GM18517 (cell line): ENCODE results near the gene LILRA5.
"Not testable (repeated sequence)": the region's sequence is repeated elsewhere in the genome, so short reads cannot be mapped to it uniquely, and the experiment has no call there.

Experiments
- ATAC-seq: cut with Tn5 transposase; IDR thresholded peaks from one replicate; pipeline ENCODE4 v1.9.1; 2021; ENCODE audit warnings: mild to moderate bottlenecking, moderate library complexity; ENCODE audit not compliant: unreplicated experiment

The LILRA5 gene

DNA sequence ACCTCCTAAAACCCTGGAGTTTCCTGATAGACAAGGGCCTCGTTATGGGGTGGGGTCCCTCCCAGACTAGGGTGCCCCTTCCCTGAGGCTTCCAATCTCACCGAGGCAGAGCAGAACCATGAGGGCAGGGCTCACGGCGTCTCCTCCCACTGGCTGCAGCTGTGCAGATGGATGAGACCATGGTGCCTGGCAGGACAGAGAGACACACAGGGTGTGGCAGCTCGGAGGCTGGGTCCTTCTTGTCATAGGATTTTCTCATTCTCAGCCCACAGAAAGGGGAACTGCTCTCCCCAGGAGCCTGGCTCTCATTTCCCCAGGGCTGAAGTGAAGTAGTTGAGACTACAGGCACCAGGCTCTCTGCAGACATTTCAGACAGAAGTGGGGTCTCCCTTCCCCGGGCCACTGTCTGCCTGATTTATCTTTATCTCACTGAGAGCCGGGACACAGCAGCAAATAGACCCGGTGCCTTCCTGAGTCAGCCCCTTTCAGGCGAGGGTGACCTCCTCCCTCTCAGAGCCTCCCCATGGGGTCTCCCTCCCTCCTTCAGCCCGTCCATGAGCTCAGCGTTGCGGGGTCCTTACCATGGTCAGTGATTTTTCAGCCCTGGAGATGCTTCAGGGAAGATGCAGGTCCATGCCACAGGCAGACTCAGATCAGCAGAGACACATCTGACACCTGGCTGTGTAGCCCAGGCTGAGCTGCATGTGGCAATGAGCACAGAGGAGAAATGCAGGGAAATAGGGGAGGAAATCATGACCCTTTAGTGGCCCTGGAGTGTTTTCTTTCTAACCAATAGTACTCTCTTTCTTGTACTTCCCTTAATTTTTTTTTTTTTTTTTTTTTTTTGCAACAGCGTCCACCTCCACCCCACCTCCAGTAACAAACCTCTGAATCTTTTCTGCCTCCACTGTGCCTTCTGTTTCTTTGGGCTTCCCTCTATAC is at the start of gene LILRA5:
Gene LILRA5 (minus strand): TSS at position 731 of the 942 bp plus-strand sequence. CDS start 147 bp downstream, at position 584.
- no peak for ATAC-seq

DNA sequence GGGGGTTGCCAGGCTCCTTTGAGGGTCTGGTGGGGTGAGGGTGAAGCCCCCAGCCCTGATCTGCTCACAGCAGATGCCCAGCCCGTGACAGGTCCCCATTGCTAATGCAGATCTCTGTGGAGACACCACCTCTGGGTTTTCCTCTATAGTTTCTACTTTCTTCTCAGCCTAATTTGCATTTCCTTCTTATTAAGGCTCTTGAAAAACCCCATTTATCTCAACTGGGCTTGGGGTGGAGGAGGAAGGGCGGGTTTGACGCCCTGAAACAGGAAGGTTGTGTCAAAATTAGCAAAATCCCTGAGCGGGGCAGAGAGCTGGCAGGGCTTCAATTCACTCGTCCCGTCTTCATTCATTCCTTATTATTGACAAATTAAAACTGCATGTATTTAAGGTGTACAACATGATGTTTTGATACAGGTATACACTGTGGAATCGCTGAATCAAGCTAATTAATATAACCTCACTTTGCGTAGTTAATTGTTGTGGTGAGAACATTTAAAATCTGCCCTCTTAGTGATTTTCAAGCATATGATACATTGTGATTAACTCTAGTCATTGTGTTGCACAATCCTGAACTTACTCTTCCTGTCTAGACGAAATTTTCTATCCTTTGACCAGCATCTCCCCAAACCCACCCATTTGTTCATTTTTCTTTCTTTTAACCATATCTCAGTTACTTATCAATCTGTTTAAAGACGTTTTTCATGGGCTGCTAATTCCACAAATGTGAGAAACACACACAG is 48.9 kb upstream of the LILRA5 start:
- not testable (repeated sequence) for ATAC-seq

DNA sequence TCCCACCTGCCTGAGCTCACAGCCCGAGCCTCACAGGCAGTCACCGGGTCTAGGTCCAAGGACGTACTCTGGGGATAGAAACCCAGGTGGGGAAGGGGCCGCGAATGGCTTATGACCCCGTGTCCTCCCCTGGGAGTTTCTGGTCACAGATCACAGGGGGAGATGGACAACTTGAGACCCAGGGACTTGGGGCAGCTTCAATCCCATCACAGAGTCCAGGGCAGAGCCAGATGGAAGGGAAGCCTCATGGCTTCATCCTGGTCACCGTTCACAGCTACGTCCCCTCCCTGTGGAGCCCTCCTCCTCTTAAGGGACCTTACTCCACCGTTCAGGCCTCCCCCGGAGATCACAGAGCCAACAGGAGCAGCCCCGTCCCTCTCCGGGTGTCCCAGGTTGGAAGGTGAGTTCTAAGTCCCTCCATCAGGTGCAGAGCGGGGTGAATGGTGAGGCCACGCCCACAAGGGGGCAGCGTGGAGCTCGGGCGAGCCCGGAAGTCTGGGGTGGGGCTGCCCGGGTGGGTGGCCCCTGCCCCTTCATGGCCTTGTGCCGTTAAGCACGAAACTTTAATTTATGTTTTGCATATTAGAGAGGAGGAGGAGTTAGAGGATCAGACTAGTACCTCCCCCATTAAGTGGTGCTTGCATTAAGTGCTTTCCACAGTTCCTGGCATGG is 46.3 kb upstream of the LILRA5 start:
- ATAC-seq: not testable (repeated sequence)

DNA sequence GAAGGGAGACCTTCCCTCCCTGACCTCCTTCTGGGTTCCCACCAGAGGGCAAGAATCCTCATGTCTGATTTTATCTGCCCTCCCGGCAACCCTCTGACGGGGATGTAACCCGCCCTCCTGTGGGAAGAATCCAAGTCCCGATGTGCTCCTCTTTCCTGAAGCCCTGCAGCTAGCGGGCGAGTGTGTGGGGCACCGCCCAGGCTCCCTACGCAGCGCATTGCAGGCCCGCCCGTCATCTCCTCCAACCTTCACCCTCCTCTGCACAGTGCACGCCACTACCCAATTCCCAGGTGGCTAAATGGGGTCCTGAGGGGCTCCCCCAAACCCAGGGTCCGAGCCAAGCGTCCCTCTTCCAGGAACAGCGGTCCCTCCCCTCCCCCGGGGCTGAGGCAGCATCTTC is 44.4 kb upstream of the LILRA5 start:
- ATAC-seq: no peak

DNA sequence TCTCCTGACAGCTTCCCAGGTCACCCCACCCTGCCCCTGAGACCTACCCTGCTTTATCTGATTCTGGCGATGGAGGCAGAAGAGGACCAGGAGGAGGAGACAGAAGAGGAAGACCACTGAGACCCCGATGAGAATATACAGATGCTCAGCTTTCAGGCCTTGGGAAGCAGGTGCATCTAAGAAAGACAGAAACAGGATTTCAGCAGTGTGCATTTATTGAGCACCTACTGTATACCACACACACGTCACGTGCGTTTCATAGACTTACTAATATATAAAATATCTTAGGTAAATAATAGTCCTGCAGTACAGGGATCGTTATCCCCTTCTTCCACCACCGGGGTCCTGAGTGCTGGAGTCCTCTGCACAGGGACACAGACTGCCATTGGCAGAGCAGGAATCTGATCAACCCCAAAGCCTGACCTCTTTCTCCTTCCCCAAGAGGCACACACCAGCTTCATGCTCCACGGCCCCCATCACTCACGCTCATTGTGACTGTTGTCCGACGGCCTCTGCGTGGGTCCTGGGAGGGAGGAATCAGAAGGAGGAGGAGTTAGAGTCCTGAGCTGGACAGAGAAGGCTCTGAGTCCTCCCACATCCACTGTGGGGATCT is 43.6 kb upstream of the LILRA5 start:
- ATAC-seq: no peak

DNA sequence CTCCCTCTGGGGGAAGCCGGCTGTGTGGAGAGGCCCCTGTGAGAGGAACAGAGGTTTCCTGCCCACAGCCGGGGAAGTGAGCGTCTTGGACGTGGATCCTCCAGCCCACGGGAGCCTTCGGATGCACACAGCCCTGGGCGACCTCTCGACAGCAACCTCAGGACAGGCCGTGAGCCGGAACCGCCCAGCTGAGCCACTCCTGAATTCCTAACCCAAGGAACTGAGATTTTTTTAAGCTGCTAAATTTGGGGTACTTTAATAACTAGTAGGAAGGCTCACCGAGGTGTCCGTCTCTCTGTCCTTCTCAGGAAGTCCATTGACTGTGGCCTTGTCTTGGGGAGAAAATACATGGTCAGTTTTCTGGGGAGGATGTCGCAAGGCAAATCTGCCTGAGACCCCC is 42.7 kb upstream of the LILRA5 start:
- no peak for ATAC-seq

DNA sequence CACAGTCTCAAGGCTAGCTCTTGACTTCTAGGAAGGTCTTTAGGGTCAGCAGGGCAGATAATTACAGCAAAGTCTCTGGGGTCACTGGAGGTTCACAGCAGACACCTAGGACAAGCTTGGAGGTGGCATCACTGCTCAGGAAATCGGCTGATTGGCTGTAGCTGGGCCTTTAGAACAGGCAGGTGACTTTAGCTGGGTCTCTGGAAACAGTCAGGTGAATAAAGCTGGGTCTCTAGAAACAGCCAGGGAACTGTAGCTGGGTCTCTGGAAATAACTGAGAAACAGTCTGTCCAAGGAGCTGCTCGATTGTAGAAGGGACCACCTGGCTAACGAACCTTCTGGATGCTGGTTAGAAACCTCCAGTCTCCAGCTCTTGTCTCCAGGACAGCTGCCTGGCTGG is 41.8 kb upstream of the LILRA5 start:
- ATAC-seq: no peak

DNA sequence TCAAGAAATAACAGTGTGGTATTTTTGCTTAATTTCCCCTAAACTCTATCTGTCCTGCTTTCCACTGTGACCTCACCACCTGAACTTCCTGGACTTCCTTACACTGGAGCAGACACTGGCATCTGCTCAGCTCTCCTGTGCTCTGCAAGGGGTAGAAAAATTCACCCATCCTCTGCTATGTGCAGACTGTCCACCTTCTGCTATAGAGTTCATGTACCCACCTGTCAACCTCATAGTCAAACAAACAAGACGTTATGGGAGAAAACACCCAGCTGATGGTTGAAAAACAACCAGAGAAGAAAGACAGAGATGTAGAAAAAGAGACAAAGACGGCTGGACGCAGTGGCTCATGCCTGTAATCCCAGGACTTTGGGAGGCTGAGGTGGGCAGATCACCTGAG is 39.6 kb upstream of the LILRA5 start:
- no peak for ATAC-seq

DNA sequence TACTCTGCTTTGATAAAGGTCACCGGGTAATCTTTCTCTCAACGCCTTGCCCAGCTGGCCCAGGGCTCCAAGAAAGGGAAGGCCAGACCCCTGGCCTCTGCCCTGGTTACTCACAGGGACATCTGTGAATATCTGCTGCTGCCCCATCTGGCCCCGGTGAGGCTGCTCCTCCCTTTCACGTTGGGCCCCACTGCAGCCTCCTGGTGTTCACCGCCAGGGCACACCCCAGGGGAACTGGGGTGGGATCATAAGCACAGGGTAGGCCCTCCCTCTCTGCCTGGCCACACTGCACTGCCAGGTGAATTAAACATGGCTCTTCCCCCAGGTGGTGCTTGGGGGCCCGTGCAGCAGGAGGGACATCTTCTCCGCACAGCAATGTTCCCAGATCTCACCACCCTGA is 39.1 kb upstream of the LILRA5 start:
- ATAC-seq: no peak

DNA sequence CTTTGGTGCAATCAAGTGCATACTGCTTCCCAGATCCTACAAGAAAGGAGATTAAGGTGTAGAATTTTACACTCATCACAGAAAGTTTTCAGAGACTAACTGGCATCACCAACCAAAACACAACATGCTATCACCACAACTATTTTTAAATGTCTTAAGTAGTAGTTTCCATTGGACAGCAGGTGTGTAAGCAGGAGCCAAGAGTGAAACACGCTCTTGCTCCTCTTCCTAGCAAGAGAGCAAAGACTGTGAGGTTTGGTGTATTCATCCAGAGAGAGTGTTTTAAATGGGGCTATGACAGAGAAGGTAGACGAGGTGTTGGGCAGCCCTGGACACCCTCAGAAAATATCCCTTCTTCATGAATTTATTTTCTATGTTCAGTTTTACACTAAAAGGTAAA is 38.5 kb upstream of the LILRA5 start:
- no peak for ATAC-seq

DNA sequence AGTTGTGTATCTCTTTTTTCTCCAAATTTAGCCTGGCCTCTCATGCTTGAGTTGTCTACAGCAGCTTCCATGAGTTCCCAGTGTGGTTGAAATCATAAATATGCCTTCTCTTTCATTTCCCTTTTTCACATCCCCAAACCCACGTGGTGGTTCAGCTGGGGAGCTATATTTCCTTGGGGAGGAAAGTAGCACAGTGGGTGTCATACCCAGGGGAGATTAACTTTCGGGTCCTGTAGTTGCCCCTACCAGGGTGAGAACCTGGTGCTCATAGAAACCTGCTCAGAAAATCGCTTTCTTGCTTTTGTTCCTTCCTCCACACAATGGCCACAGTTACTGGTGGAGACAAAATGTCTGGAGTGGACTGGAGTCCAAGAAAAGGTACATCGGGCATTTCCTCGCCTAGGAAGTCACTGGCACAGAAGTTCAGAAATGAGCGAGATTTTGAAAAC is 33.0 kb upstream of the LILRA5 start:
- no peak for ATAC-seq

DNA sequence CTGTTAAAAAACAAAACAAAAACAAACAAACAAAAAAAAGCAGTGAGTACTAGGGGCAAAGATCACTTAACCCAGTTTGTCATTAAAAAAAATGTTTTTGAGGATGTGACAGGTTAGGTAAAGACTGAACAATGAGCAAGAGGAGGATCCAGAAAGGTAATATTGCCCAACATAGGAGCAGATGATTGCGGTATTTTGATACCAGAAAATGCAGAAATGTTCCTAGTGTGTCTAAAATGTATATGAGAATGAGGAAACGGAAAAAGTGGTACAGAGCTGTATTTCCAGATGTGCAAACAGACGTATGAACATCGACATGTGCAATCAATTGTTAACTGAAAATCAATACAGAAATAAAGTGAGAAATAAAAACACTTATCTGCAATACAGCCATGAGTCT is 30.9 kb upstream of the LILRA5 start:
- ATAC-seq: no peak

DNA sequence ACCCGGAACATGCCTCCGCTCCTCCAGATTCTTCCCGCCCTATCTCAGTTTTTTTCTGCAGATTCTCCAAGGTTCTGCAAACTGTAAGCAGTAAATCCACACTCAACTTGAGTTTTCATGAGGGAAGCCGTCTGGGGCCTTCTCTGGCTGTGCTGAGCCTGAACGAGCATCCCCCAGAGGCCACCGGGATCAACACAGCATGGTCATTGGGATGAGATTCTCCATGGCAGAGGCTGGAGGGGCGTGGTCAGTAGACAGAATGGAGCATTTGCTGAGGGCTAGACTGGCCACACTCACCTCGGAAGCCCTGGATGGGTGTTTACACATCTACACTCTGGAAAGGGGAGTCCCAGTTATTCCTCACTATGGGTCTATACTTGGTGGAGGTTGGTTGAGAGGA is 28.3 kb upstream of the LILRA5 start:
- no peak for ATAC-seq

DNA sequence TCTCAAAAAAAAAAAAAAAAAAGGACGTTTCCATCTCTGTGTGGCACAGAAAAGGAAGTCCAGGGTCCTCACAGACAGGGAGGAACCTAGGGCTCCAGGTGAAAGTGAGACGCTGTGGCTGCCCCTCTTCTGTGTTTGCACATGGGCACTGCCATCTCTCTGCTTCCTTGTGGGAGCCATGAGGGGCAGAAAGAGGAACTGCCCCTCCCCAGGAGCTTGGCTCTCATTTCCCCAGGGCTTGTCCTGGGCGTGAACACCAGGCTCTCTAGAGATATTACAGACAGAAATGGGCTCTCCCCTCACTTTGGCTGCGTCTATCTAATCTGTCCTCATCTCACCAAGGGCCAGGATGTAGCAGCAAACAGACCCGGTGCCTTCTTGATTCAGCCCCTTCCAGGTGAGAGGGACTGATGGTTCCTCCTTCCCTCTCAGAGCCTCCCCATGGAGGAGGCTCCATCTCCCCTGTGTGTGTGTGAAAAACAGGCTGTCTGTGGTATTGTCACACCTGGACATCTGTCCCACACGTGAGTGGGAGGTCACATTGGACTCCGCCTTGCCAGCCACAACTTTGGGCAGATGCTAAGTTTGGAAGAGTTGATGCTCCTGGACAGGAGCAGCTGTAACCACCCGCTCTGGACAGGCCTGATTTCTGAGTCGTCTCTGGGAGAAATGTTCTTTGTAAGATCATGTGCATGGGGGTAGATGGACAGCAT is 26.8 kb upstream of the LILRA5 start:
- ATAC-seq: no peak

DNA sequence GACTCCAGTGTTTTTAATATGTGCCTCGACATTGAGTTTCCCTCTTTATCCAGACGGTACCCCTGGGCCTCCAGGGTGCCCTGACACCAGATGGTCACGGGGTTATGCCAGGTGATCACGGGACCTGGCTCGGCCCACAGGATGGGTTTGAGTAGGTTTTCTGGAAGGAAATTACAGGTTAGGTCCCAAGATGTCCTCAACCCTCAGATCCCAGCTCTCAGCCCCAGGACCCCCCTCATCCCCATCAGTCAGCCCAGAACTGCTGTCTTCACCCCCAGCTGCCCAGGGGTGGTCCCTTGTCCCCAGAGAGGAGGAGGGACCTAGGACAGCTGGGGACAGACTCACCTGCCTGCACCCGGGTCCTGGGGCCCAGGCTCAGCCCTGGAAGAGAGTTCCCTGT is 25.6 kb upstream of the LILRA5 start:
- ATAC-seq: no peak

DNA sequence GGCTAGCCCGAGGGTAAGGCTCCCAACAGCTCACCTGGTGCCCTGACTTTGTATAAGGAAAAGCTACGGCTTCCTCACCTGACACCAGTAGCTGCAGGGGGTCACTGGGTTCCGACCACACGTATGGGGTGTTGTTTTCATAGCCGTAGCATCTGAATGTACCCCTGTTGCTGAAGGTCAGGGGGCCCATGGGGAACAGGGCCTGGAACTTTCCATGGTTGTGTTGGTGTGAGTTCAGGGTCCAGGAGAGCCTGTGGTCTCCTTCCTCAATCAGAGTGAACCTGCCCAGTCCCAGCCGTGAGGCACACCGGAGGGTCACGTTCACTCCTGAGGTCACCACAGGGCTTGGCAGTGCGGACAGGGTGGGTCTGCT is 24.9 kb upstream of the LILRA5 start:
- ATAC-seq: no peak

DNA sequence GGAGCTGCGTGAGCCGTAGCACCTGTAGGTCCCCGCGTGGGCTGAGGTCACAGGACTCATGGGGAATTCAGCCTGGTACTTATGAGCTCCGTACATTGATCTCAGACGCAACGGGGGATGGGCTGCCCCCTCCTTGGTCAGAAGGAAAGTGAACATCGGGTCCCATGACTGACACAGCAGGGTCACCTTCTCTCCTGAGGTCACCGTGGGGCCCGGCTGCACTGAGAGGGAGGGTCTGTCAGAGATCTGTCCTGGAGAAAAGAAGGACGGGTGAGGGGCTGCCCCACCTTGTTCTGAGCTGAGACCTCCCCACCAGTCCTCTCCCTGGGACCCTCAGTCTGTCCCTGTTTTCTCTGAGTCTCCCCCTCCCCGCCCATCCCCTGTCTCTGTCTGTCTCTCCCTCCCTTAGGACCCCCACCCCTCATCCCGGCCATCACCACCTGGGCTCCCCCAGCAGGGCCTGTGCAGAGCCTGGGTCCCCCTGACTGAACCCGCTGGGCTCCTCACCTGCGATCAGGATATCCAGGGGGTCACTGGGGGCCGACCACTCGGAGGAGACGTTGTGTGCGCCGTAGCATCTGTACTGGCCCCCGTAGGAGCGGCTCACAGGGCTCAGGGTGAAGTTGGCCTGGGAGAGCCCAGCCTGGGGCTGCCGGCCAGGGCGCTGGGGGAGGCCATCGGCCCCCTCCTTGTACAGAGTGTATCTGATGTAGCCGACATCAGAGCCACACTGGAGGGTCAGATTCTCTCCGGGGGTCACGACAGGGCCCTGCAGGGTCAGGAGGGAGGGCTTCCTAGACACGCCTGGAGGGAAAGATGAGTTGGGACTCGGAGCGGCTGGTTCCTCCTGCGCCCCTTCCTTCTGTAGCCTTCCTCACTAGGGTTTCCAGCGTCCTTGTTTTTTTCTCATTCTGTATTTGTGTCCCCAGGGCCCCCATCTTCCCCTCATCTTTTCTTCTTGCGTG is 24.2 kb upstream of the LILRA5 start:
- ATAC-seq: no peak

DNA sequence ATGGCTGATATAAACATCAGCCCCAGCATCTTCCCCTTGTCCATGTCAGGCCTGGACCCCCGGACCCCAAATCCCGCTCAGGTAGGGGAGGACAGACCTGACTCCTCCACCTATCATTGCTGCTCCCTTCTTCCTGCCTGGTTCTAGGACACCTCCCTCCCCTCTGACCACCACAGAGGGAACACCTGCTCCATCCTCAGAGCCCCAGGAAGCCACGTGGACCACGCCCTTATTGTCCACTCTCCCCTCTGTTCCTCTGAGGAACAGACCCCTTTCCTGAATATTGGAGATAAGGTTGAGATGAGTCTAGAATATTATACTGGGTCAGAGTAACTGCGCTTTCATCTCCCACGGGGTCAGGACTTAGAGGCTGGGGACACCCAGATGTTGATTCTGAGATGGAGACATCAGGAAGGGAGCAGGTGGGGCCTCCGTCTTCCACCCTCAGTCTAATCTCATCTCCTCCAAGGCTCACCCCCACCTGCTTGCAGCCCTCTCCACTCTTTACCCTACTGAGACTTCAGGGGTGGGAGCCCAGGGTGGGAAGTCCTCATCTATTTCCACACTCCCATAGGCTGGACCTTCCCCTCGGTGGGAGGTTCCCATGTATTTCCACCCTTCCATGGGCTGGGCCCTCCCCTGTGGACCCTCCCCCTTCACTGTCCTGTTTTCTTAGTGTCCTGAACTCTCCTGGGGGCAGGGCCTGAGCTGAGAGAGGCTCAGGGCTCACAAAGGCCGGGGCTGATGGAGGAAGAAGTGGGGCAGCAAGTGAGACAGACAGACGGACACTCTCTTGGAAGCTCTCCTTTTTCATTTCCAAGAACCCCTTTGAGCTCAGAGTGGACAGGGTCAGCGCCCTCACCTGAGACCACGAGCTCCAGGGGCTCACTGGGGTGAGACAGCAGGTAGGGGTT is 23.3 kb upstream of the LILRA5 start:
- no peak for ATAC-seq
